COLO668 (cell line): ENCODE measurements around the gene TST.
"Not testable (repeated sequence)": the region's sequence is repeated elsewhere in the genome, so short reads cannot be mapped to it uniquely, and the experiment has no call there.

Experiments
- DNase-seq: peaks from one replicate; lab custom pipeline; 2025; ENCODE audit not compliant: unreplicated experiment; lab: John Stamatoyannopoulos, UW

TST gene

GRCh38 chr22:37015587-37015878, 3.7 kb downstream of the TST start:
- DNase-seq = no peak

- DNase-seq = no peak
These were observed 4.2 kb downstream of the TST start for GRCh38 chr22:37014835-37015586.

- DNase-seq = no peak
These were observed 4.8 kb downstream of the TST start for GRCh38 chr22:37014415-37014806.

- DNase-seq = no peak
These were observed 6.3 kb downstream of the TST start for GRCh38 chr22:37012956-37013355.

GRCh38 chr22:37012262-37012904, 6.9 kb downstream of the TST start:
- no peak for DNase-seq

GRCh38 chr22:37011472-37011871, 7.8 kb downstream of the TST start:
- DNase-seq = no peak

GRCh38 chr22:37010976-37011375, 8.3 kb downstream of the TST start:
- no peak for DNase-seq

GRCh38 chr22:37010174-37010573, 9.1 kb downstream of the TST start:
- no peak for DNase-seq

GRCh38 chr22:37009490-37009889, 9.8 kb downstream of the TST start:
- DNase-seq = no peak

GRCh38 chr22:37008365-37008764, 10.9 kb downstream of the TST start:
- no peak for DNase-seq

GRCh38 chr22:37007651-37008050, 11.6 kb downstream of the TST start:
- DNase-seq = no peak

- no peak for DNase-seq
These were observed 16.6 kb downstream of the TST start for GRCh38 chr22:37002633-37003032.

- no peak for DNase-seq
These were observed 17.4 kb downstream of the TST start for GRCh38 chr22:37001826-37002225.

- DNase-seq = no peak
These were observed 18.3 kb downstream of the TST start for GRCh38 chr22:37000676-37001534.

GRCh38 chr22:36999463-36999862, 19.8 kb downstream of the TST start:
- DNase-seq = no peak

GRCh38 chr22:36998620-36999351, 20.5 kb downstream of the TST start:
- DNase-seq = no peak

GRCh38 chr22:36997746-36998145, 21.5 kb downstream of the TST start:
- DNase-seq = no peak

GRCh38 chr22:36991206-36991605, 28.0 kb downstream of the TST start:
- DNase-seq = no peak

- DNase-seq = no peak
These were observed 28.8 kb downstream of the TST start for GRCh38 chr22:36990457-36990856.

GRCh38 chr22:36989012-36989411, 30.2 kb downstream of the TST start:
- DNase-seq = not testable (repeated sequence)

- DNase-seq = no peak
These were observed 31.0 kb downstream of the TST start for GRCh38 chr22:36988075-36988832.
